GM18517 (cell line): ENCODE measurements around the gene ENTPD1.
"Not testable (repeated sequence)": the region's sequence is repeated elsewhere in the genome, so short reads cannot be mapped to it uniquely, and the experiment has no call there.

ENCODE experiments used
- ATAC-seq: cut with Tn5 transposase; IDR thresholded peaks from one replicate; pipeline ENCODE4 v1.9.1; 2021; ENCODE audit warnings: mild to moderate bottlenecking, moderate library complexity; ENCODE audit not compliant: unreplicated experiment

Gene ENTPD1

GRCh38 chr10:95758351-95759025, 2.5 kb downstream of the ENTPD1 start:
- peak; percentile 45 for ATAC-seq

GRCh38 chr10:95759233-95759826, 3.4 kb downstream of the ENTPD1 start:
- no peak for ATAC-seq

- ATAC-seq: no peak
Measured at GRCh38 chr10:95761939-95762492, 6.1 kb downstream of the ENTPD1 start.

GRCh38 chr10:95767884-95768556, 12.1 kb downstream of the ENTPD1 start:
- ATAC-seq: peak; percentile 78

- ATAC-seq: no peak
Measured at GRCh38 chr10:95770084-95770720, 14.2 kb downstream of the ENTPD1 start.

GRCh38 chr10:95773454-95773853, 17.5 kb downstream of the ENTPD1 start:
- ATAC-seq: not testable (repeated sequence)

- ATAC-seq: not testable (repeated sequence)
Measured at GRCh38 chr10:95777638-95778037, 21.7 kb downstream of the ENTPD1 start.

GRCh38 chr10:95782318-95782717, 26.4 kb downstream of the ENTPD1 start:
- no peak for ATAC-seq

GRCh38 chr10:95783741-95784140, 27.8 kb downstream of the ENTPD1 start:
- ATAC-seq: peak; percentile 51

GRCh38 chr10:95784279-95784913, 28.4 kb downstream of the ENTPD1 start:
- ATAC-seq: peak; percentile 4

- peak; percentile 28 for ATAC-seq
Measured at GRCh38 chr10:95785317-95785716, 29.4 kb downstream of the ENTPD1 start.

GRCh38 chr10:95785942-95786669, 30.1 kb downstream of the ENTPD1 start:
- ATAC-seq: no peak

- ATAC-seq: no peak
Measured at GRCh38 chr10:95787447-95787846, 31.5 kb downstream of the ENTPD1 start.

GRCh38 chr10:95788830-95789229, 32.9 kb downstream of the ENTPD1 start:
- ATAC-seq: no peak

GRCh38 chr10:95789902-95790301, 33.9 kb downstream of the ENTPD1 start:
- no peak for ATAC-seq

GRCh38 chr10:95790982-95791381, 35.0 kb downstream of the ENTPD1 start:
- peak; percentile 54 for ATAC-seq

GRCh38 chr10:95791425-95791979, 35.5 kb downstream of the ENTPD1 start:
- ATAC-seq: peak; percentile 14

- no peak for ATAC-seq
Measured at GRCh38 chr10:95792211-95792780, 36.3 kb downstream of the ENTPD1 start.

- no peak for ATAC-seq
Measured at GRCh38 chr10:95792874-95793285, 36.9 kb downstream of the ENTPD1 start.
